ENCODE results near the gene SLC25A21.

GRCh38 chr14:36975834-36976233 lies 196.6 kb downstream of the SLC25A21 start:
- no peak for TF ChIP-seq POLR2A (IDR thresholded peaks at IDR 0.05; ENCODE audit: low read depth, low read length)
- TF ChIP-seq POLR2AphosphoS5 (IDR thresholded peaks at IDR 0.05; ENCODE audit: low read depth, low read length): no peak
